Stimulated activated CD4-positive, alpha-beta T cell treated with anti-CD3 and anti-CD28 coated beads, Interleukin-4, amount 100 ng/mL, for 24 hours (primary cell): ENCODE data around the gene PLBD2.

ENCODE experiments used
- DNase-seq: peaks from one replicate; pipeline ENCODE4 v3.0.0-alpha.2; 2020

Gene PLBD2

DNA sequence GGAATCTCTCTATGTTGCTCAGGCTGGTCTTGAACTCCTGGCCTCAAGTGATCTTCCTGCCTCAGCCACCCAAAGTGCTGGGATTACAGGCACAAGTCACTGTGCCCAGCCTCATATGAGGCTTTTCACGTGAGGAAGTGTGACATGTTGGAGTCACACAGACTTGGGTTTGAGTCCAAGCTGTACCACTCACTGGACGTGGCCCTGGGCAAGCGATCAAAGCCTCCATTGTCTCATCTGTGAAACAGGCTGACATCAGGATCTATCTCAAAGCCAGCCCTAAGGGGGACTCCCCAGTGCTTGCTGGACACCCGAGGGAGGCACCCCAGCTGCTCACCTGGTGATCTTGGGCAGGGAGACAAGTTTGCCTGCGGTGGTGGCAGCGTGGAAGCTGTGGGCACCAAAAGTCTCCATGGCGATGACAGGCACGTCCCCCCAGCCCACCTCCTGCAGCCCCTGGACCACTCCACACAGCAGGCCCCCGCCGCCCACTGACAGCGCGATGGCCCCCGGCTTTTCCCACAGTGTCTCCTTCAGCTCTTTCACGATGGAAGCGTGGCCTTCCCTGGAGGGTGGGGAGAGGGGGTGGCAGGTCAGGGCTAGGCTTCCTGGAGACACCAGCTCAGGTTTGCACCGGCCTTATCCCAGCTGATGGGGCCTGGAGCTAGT, 38.6 kb downstream of the PLBD2 start:
- no peak for DNase-seq

DNA sequence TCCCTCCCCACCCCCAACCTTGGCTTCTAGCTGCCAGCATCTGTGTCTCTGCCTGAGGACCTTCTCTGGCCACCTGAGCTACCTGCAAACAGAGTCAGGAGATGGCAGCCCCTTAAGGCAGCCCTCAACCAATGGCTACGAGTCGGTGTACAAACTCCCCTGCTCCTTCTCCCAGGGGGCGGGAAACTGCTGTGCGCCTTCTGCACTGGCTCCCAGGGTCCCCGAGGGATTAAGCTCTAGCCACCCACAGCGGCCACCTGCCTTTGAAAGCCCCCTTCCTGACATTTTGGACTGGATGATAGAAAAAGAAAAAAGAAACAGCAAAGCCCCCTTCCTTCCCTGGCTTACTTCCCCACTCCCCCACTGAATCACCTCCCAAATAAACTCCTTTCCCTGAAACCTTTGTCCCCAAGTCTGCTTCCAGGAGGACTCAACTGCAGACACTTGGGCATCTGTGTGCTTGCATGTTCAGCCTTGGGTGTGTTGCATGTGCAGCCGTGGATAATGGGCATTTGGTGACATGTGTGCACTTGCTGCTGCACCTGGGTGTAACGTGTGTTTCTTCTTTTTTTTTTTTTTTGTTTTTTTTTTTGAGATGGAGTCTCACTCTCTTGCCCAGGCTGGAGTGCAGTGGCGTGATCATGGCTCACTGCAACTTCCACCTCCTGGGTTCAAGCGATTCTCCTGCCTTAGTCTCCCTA, 39.3 kb downstream of the PLBD2 start:
- DNase-seq = no peak

DNA sequence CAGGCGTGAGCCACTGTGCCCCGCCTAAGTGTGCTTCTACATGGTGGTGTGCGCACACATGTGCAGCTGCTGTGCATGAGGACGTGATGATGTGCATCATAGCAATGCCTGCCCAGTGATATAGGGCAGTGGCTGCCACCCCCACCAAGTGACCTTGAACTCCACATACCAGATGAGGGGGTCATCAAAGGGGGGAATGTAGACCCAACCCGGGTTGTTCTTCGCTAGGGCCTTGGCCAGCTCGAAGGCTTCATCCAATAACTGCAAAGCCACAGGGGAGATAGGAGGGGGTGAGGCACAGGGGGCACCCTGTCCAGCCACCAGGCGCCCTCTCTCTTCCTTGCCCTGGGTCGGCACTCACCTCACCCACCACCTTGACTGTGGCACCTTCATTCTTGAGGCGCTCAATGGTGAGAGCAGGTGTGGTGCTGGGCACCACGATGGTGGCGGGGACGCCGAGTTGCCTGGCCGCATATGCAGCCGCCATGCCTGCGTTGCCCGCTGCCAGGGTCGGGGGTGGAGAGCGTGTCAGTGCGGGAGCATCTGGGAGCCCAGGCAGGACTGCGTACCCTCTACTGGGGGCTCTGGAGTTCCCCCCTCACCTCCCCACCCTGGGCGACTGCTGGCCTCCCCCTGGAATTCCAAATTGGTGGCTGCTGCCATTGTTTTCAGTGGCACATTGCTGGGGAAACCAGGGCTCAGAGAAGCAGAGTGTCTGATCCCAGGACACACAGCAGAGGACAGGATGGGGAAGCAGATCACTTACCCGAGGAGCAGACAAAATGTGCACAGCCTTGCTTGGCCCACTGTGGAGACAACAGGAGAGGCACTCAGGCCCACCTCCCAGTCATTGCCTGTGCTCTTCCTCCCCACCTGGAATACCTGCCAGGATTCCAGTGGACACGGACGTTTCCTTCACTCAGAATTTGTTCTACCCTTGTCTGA, 40.2 kb downstream of the PLBD2 start:
- no peak for DNase-seq

DNA sequence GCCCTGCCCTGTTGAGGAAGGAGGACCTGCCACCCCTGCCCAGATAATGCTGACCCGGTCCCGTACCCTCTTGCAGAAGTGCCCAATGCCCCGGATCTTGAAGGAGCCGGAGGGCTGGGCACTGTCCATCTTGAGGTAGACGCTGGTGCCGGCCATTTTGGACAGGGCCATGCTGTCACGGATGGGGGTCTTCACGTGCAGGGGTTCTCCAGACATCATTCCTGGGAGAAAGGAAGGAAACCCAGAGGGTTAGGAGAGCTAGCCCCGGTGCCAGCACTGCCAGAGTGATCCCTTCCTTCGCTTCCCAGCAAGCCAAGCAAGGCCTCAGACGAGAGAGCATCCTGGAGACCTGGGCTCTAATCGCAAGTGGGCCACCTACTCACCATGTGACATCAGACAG, 41.1 kb downstream of the PLBD2 start:
- DNase-seq = no peak

DNA sequence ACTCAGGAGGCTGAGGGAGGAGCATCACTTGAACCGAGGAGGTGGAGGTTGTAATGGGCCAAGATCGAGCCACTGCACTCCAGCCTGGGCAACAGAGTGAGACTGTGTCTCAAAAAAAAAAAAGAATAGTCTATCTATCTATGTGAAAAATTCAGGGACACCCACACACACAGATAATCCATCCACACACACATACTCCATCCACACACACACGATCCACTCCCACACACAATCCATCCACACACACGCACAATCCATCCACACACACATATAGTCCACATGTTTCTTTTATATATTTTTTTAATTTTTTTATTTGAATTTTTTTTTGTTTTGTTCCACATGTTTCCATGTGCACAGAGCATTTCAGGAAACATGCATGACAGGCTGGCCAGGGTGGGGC, 42.0 kb downstream of the PLBD2 start:
- no peak for DNase-seq

DNA sequence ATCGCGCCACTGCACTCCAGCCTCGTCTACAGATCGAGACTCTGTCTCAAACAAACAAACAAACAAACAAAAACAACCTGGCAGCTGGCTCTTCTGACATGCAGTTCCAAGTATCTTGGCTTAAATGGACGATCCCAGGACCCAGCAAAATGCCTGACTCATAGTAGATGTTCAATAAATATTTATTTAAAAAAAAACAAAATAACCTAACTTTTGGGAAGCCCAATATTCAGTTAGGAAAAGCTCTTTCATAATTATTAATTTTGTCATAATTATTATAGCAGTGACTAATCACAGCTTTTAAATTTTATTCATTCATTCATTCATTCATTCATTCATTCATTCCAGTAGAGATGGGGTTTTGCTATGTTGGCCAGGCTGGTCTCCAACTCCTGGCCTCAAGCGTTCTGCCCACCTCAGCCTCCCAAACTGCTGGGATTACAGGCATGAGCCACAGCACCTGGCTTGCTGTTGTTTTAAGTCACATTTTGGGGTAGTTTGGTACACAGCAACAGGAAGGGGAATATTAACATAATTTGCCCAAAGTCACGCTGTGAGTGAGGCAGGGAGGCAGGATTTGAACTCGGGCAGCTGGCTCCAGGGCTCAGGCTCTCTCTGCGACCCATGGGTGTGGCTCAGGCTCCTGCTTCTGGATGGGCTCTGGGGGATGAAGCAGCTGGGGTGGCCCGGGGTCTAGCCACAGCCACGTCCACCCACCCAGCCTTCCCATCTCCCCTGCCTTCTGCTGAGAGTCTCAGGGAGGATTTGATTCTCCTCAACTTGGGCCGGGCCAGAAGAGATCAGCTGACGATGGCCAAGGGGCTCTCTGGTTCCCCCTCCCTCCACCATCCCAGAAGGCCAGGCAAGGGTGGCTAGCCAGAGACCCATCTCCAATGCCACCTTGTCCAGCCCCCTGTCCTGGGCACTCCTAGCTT, 42.9 kb downstream of the PLBD2 start:
- DNase-seq = no peak

DNA sequence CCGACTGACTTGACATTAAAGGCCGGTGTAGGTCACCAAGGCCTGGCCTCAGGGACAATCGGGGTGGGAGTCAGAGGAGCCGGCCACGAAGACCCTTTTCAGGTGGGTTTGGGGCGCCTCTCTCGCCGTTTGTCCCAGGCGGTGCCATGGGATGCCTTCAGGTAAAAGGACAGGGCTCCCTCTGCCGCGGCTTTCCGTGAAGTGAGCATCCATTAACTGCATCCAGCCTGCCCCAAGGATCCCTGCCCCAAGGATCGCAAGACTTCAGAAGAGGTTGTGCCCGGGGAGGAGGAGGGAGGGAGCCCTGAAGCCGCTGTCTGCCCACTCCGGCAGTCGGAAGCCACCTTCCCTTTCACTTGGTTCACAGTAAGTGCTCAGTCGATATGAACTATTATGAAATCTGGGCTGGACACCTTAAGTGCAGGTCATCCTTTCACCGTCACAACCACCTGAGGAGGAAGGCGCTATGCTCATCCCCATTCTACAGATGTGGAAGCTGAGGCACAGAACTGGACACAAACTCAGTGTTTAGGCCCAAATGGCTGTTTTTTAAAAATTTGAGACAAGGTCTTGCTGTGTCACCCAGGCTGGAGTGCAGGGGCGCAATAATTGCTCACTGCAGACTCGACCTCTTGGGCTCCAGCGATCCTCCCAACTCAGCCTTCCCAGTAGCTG, 44.3 kb downstream of the PLBD2 start:
- DNase-seq = no peak

DNA sequence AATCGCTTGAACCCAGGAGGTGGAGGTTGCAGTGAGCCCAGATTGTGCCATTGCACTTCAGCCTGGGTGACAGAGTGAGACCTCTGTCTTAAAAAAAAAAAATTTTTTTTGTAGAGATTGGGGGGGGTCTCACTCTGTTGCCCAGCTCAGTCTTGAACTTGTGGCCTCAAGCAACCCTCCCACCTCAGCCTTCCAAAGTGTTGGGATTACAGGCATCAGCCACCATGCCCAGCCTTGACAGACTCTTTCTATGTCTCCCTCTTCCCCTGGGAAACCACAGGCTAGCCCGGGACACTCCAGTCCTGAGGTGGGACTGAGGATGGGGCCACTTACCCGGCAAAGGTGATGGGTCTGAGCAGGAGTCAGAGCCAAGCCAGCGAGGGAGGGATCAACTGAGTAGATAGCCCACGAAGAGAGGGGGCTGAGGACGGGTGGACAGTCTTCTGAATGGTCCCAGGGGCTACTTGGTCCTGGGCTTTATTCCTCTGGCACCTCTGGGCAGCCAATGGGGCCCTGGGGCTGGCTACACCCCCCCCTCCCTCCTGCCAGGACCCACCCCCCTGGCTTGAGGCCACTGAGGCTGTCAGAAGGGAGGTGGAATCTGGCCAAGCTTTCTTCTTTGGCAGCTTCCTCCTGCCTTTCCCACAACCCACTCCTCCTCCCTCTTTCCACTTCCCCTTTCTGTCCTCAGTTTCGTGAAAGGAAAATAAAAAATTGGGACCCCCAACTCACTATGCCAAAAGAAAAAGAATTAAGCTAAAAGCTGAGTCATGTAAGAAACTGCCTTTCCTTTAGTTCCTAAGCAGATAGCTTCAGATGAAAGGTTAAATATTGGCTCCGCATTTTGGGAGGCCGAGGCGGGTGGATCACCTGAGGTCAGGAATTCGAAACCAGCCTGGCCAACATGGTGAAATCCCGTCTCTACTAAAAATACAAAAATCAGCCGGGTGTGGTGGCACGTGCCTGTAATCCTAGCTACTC, 45.3 kb downstream of the PLBD2 start, which contains the start of gene SDS:
Gene SDS (minus strand): TSS at position 453 of the 981 bp plus-strand sequence. CDS start 4,179 bp downstream, outside the sequence.
- DNase-seq = no peak

DNA sequence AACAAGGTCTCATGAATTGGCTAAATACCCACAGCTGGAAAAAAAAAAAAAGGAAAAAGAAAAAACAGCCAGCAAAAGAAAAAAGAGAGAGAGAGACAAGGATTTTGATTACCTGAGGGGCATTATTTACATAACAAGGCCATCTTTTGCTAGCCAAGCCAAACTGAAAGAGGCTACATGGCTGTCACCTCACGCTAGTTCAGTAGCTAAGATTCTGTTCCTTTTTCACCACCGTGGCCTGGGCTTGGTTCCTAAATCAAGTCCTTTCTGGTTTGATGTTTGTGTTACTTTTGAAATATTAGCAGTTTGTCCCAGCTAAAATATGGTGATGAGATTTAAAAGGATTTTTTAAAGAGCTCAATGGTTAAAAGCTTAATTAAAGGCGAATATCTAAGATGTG, 47.3 kb downstream of the PLBD2 start:
- no peak for DNase-seq

DNA sequence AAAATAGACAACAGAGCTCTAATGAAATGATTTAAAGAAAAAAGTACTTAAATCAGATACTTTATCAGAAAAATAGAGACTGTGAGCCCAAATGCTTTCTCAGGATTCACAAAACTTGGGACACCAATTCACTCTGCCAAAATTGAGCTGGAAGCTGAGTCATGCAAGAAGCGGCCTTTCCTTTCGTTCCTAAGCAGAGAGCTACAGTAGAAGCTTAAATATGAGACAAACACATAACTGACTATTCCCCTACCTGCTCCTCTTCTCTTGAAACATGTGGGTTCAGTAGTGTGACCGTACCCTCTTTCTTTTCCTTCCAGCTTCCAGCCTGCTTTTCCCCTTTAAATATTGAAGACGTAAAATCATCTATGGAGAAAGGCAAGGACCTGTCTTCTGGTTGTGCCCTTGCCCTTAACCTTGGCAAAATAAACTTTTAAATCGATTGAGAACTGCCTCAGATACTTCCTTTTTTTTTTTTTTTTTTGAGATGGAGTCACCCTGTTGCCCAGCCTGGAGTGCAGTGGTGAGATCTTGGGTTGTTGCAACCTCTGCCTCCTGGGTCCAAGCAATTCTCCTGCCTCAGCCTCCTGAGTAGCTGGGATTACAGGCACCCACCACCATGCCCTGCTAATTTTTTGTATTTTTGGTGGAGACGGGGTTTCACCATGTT, 49.7 kb downstream of the PLBD2 start:
- no peak for DNase-seq

DNA sequence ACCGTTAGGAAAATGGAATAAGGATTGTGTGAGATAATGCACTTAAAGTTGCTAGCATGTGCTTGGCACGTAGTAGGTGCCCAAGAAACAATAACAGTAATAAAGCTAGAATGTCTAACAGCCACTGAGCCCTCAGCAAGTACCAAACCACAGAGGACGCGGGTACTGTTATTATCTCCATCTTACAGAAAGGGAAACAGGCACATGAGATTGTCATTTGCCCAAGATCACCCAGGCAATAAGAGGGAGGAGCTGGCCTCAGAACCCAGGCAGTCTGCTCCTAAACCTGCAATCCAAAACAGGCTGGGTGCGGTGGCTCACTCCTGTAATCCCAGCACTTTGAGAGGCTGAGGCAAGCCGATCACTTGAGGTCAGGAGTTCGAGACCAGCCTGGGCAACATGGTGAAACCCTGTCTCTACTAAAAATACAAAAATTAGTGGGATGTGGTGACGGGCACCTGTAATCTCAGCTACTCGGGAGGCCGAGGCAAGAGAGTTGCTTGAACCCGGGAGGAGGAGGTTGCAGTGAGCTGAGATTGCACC, 50.4 kb downstream of the PLBD2 start:
- no peak for DNase-seq

DNA sequence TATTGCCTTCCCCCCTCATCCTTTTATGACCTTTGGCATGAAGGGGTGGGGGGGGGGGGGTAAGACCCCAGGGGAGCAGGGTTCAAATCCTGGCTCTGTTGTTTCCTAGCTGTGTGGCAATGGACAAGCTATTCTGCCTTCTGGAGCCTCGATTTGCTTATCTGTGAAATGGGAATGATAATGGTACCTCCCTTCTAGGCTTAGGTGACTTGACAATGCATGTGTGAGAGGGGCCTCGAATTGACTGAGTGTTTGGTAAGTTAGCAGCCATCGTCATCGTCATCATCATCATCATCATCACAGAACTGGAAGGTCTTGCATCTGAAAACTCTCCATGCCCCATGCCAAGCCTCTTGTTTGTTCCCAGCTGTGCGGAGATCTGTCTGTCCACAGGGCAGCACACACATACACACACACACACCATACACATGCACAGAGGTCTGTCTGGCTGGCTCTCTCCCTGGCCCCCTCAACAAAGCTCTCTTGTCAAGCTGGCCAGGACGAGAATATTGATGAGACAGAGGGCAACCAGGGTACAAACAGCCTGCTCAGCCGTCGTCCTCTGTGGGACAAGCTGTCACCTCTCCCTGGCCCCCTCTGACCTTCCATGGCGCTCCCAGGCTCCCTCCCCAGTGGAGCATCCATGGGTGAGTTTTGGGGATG, 51.2 kb downstream of the PLBD2 start:
- DNase-seq = no peak

DNA sequence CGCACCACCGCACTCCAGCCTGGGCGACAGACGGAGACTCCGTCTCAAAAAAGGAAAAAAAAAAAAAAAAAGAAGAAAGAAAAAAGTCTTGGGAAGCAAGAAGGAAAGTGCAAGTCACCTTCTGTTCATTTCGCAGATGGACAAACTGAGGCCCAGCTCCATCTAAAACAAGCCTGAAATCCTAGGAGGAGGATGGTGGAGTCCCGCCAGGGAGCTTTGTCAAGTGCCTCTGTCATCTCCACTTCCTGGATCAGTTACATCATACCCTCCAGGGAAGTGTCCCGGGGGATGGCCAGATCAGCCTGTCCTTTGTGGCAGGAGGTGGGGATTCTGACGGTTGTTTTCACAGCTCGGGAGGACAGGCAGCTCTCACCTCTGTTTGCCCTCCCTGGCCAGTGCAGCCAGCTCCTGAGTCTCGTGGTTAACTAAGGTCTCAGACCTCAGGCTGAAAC, 55.1 kb downstream of the PLBD2 start:
- no peak for DNase-seq

DNA sequence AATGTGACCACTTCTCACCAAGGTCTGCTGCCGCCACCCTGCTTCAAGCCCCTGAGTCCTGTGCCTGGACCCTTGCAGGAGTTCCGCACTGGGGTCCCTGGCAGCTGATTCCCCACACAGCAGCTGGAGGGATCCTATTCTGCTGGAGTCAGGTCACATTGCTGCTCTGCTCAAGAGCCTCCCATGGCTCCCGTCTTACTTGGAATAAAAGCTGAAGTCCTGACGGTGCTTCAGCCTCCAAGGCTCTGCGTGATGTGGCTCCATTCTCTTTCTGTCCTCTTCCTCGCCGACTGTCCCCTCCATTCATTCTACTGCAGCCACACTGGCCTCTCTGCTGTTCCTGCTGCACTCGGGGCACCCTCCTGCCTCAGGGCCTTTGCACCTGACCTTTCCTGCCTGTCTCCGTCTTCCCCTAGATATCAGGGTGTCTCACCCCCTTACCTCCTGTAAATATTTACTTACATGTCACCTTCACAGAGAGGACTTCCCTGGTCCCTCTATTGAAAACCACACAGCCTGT, 56.2 kb downstream of the PLBD2 start:
- no peak for DNase-seq

DNA sequence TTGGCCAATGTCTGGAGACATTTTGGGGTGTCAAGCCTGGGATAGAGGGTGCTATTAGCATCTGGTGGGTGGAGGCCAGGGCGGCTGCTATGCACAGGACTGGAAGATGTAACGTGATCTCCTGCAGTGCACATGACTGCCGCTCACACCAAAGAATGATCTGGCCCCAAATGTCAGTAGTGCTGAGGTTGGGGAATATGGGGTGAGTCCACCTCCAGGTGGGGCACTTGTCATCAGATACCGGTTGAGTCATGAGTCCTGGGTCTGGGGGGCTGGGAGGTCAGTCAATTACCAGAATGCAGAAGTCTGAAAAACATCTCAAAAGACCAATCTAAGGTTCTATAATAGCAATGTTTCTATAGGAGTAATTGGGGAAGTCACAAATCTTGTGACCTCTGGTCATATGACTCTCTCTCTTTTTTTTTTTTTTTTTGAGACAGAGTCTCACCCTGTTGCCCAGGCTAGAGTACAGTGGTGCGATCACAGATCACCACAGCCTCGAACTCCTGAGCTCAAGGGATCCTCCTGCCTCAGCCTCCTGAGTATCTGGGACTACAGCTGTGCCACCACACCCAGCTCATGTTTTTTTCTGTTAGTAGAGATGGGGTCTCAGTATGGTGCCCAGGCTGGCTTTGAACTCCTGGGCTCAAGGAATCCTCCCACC, 57.8 kb downstream of the PLBD2 start:
- DNase-seq = no peak

DNA sequence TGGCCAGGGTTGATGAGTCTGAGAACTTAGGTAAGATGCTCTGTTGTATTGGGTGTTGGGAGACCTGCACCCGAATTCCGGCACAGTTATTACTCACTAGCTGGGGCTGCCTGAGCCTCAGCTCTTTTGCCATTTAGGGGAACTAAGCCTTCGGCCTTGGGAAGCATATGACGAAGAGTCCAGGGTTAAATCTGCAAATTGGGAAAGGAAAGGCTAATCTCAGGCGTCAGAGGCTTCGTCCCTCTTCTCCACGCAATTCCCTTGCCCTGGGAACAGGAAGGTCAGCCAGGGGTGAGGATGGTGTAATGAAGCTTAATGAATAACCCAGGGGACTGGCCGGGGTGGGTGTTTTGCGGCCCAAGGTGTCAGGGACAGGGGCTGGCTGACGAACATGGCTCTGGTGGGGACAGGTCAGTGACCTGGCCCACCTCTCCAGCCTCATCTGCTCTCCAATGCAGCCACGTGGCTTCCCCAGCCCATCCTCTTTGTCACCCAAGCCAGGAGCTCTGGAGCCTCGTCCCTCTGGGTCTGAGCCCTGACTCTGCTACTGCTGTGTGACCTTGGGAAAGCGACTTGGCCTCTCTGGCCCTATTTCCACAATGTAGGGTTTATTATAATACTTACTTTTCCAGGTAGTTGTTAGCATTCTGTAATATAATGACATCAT, 60.0 kb downstream of the PLBD2 start:
- DNase-seq = no peak

DNA sequence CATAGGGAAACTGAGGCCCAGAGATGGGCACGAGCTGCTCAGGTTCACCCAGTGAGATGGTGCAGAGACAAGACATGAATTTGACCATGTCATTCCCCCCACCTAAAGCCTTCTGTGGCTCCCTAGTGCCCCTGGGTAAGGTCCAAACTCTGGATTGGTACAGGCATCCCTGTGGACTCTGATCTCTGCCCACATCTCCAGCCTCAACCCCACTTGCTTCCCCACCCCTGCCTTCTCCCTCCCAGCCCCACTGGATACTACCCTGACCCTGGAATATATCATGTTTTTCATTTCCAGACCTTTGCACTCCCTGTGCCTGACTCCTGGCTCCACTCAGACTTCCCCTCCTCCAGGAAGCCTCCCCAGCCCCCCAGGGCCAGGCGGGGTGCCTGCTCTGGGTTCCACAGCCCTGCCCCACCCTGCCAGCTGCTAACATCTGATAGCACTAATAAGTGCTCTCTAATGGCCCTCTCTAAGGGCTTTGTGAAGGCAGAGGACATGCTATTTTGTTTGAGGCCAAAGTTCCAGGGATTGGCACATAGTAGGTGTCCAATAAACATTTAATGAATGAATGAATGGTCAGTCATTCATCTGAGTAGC, 62.7 kb downstream of the PLBD2 start:
- DNase-seq = no peak
